NCI-H345 treated with DMSO at 0.1 percent for 48 hours (cell line): ENCODE measurements around the gene ADAP1.

Source experiments
- DNase-seq: peaks from one replicate; lab custom pipeline; 2025; ENCODE audit not compliant: unreplicated experiment; lab: John Stamatoyannopoulos, UW

ADAP1 gene

GRCh38 chr7:923108-924041 lies 31.1 kb downstream of the ADAP1 start:
- DNase-seq = no peak

DNA sequence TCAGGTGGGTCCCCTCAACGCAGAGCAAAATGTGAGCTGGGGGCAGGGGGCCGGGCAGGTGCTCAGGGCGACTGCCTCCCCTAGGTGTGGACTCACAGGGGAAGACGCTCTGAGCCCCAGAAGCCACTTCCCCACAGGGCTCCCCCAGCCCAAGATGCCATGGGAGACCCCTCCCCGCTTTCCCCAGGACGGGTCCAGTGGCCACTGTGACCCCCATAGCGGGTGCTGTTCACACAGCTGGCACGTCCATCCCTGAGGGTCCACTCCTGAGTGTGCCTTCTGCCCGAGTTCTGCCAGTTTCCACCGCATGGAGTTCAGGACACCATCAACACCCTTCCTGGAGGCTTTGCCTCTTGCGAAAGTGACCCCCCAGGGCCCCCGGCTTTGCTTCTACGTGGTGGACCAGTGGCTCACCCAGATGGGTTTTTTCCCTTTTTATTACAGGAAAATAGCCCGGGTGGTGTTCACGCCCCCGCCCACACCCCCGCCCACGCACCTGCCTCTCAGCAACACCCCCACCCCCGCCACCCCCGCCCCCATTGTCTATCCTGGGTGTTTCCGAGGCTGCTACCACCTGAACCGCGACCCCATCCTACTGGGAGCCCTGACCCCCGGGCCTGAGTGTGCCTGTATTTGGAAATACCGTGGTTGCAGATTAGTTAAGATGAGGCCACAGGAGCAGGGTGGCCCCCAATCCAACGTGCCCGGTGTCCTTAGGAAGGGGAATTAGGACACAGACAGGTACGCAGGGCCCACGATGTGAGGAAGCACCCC lies 32.0 kb downstream of the ADAP1 start:
- no peak for DNase-seq

DNA sequence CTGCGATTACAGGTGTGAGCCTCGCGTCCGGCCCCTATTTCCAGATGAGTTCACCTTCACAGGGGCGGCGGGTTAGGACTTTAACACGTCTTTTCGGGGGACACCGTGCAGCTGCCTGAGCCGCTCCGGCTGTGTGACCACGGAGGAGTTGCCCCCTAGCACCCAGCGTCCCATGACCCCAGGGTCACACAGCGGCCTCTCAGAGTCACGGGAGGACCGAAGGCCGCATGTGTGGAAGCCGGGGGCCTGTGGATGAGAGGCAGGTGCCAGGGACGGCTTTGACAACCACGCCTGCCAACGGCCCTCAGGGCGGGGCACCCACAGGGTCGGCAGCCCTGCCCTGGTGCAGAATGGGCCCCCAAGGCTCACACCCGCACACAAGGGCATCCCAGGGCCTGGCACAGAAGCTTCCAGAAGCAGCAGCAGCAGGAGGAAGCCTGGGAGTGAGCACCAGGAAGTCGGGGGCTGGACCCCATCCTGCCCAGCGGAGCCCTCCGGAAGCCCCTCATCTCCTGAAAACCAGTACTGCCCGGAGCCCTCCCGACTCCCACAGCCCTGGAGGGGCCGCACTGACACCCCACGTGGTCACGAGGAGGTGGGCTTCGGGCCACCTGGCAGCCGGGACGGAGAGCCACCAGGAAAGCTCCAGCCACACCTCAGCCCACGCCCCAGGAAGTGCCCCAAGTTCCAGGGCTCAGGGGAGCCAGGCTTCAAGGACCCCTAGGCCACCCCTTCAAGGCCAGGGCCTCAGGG lies 32.7 kb downstream of the ADAP1 start:
- DNase-seq = no peak

DNA sequence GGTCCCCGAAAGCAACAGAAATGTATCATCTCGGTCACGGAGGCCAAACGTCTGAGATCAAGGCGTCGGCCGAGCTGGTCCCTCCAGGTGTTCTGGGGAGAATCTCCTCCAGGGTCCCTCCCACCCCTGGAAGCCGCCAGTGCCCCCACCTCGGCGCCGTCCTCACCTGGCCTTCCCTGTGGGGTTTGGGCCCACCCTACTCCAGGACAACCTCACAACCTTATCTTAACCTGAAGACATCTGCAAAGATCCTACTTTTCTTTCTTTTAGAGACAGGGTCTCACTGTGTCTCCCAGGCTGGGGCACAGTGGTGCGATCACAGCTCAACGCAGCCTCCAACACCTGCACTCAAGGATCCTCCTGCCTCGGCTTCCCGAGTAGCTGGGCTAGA lies 33.4 kb downstream of the ADAP1 start:
- DNase-seq = no peak

- no peak for DNase-seq
Measured at GRCh38 chr7:920351-921070, 34.0 kb downstream of the ADAP1 start.

GRCh38 chr7:919924-920341 lies 34.5 kb downstream of the ADAP1 start:
- DNase-seq = no peak

GRCh38 chr7:919114-919442 lies 35.4 kb downstream of the ADAP1 start:
- DNase-seq = no peak

DNA sequence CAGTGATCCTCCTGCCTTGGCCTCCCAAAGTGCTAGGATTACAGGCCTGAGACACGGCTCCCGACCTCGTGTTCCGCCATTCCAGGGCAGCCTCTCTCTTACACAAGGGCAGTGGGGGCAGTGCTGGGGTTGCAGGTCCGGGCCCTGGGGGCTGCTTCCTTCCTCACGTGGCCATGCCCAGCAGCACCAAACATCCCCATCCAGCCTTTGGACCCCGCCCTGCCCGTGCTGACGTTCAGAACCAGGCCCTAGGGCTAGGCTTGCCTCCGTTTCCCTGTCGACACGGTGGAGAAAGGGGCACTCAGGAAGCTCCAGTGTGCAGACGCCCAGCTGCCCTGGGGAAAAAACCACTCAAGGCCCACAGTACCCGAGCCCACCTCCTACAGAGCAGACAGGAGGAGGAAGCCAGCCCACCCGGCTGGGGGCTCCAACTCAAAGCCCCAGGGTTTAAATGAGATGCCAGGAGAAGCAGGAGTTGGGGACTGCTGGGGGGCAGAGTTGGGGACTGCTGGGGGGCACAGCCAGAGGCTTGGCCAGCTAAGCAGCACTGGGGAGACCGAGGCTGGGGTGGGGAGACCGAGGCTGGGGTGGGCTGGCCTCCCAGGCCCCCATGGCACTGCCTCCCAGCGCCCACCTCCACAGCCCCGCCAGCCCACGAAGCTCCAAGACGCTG lies 35.9 kb downstream of the ADAP1 start:
- DNase-seq = no peak

- no peak for DNase-seq
Measured at GRCh38 chr7:918118-918425, 36.4 kb downstream of the ADAP1 start.

DNA sequence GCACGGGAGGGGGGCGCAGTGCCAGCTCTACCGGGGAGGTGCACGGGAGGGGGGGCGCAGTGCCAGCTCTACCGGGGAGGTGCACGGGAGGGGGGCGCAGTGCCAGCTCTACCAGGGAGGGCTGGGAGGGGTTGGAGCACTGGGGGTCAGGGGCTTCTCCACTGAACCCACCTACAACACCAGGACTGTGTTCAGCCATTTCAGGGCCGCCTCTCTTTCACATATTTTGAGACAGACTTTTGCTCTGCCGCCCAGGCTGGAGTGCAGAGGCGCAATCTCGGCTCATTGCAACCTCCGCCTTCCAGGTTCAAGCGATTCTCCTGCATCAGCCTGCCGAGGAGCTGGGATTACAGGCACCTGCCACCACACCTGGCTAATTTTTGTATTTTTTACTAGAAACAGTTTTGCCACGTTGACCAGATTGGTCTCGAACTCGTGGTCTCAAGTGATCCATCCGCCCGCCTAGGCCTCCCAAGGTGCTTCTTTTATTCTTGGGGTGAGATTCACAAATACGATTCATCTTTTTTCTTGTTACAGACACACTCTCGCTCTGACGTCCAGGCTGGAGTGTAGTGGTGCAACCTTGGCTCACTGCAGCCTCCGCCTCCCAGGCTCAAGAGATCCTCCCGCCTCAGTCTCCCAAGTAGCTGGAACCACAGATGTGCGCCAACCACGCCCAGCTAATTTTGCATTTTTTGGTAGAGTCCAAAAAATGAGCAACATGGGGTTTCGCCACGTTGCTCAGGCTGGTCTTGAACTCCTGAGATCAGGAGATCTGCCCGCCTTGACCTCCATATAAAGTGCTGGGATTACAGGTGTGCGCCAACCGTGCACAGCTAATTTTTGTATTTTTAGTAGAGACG lies 37.0 kb downstream of the ADAP1 start:
- no peak for DNase-seq

GRCh38 chr7:916291-916941 lies 38.1 kb downstream of the ADAP1 start:
- peak; percentile 24 for DNase-seq

GRCh38 chr7:915291-916218 lies 38.9 kb downstream of the ADAP1 start:
- DNase-seq = no peak

- no peak for DNase-seq
Measured at GRCh38 chr7:914521-915194, 39.8 kb downstream of the ADAP1 start.

DNA sequence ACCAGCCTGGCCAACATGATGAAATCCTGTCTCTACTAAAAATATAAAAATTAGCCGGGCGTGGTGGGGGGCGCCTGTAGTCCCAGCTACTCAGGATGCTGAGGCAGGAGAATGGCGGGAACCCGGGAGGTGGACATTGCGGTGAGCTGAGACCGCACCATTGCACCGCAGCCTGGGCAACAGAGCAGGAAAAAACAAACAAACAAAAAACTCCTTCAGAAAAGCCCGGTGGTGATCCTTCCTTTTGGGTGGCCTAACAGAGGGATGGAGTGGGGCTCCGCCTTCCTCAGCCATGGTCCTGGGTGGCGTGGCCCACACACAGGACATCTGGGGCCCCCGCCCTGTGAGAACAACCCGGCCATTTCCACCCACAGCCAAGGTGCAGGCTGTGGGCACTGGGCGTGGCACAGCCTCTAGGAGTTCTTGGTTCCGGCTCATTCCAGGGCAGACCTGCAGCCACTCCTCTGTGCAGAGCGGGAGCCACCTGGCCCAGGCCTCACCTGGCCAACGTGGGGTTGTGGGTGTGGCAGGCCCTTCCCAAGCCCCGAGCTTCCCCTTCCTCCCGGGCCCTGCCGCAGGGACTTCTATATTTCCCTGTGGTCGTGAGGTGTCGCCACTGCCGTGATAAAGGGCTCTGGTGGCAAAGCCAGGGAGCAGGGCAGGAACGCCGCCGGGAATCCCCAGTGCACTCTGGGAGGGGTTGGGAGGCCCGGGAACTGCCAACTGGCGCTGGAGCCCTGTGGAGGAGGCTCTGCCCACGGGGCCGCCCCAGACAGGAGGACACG lies 40.6 kb downstream of the ADAP1 start:
- DNase-seq = no peak

GRCh38 chr7:911791-912480 lies 42.5 kb downstream of the ADAP1 start:
- DNase-seq = no peak

DNA sequence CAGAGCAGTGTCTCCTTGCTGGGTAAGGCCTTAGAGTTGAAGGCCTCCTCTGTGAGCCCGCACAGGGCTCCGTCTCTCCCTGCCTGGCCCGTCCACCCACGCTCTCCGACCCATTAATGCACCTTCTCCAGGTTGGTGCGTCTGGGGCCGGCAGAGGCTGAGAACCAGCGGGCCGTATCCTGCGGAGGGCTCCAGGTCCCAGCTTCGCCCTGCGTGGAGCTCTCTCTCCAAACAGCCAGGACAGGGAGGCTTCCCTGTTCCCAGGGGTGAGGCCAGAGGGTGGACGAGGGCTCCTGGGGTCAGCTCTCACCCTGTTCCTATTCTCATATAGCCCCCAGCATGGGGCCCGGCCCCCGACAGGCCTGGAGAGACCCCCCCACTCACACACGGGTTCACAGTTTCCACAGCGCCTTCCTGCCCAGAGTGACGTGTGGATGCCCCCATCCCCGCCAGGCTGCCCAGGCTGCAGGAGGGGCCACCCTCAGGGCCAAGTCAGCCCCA lies 43.5 kb downstream of the ADAP1 start:
- DNase-seq = no peak
